ENCODE data around the gene SRD5A3. TPM values are rescaled to one million over a fixed set of nuclear protein-coding genes. Genes with fewer than 3 reads are reported as not detected.

The SRD5A3 gene
- total RNA-seq, 1 experiment from 2014 or later, result 26.1 TPM

DNA sequence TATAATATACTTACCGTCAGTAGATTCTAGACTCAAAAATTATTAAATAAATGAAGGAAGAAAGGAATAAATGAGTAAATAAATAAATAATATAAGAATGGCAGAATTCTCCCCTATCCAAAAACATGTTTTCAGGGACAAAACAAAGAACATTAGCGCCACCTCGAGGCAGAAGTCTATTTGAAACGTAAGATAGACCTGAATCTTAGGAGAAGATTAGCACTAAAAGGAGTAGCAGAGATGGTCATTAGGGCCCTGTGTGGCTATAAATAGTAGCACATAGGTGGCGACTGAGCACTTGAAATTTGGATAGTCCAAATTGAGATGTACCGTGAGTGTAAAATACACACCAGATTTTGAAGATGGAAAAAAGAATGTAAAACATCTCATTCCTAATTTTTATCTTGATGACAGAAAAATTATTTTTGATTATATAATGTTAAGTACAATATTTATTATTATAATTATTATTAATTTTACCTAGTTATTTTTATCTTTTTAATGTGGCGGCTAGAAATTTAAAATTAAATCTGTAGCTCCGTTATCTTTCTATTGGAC, 24.3 kb upstream of the SRD5A3 start:
- TF ChIP-seq CTCF (IDR thresholded peaks at IDR 0.05; ENCODE audit: unreplicated experiment), result peak; percentile 63
- peaks cover 14% of the 10 kb centered on the region for H3K4me1 Mint-ChIP-seq (ENCODE audit: insufficient read depth, unreplicated experiment)

GRCh38 chr4:55323375-55323774, 22.7 kb upstream of the SRD5A3 start:
- ChIA-PET POLR2A (interaction anchor here (3.4 kb wide), 1 partner anchor 352 kb away, joined by 13 read pairs; no protein-coding TSS in a partner anchor), CTCF (interaction anchor here (0.7 to 4.8 kb wide), 7 partner anchors 17 to 356 kb away, joined by 3 to 113 read pairs (median 5); no protein-coding TSS in a partner anchor)
- Mint-ChIP-seq H3K27me3 (ENCODE audit: insufficient read depth, unreplicated experiment) (no peaks in the 10 kb centered on the region), H3K9me3 (ENCODE audit: unreplicated experiment) (no peaks in the 10 kb centered on the region), H3K4me1 (ENCODE audit: insufficient read depth, unreplicated experiment) (peaks cover 9% of the 10 kb centered on the region), H3K27ac (ENCODE audit: low read depth, unreplicated experiment) (no peak overlapping the region), H3K36me3 (ENCODE audit: insufficient read depth, unreplicated experiment) (no peaks in the 10 kb centered on the region), H3K4me3 (ENCODE audit: unreplicated experiment) (no peak overlapping the region)
- intact Hi-C loops (cut with micrococcal nuclease), result loop anchor here (5.0 to 10.0 kb wide), 3 partner anchors 151 to 1001 kb away; no protein-coding TSS in a partner anchor
- DNase-seq (ENCODE audit: unreplicated experiment), result no peak
- no TSS peak for BruUV-seq (replicated peaks)
- no peak for TF ChIP-seq CTCF (IDR thresholded peaks at IDR 0.05; ENCODE audit: unreplicated experiment)

More for the DNA sequence above, 24.3 kb upstream of the SRD5A3 start:
- BruUV-seq (replicated peaks), result no TSS peak
- DNase-seq (ENCODE audit: unreplicated experiment), result peak; percentile 91
- peaks cover 7% of the 10 kb centered on the region for H3K9me3 Mint-ChIP-seq (ENCODE audit: unreplicated experiment)
- intact Hi-C loops (cut with micrococcal nuclease), result loop anchor here (1.0 to 10.0 kb wide), 5 partner anchors 149 to 999 kb away; no protein-coding TSS in a partner anchor
- H3K36me3 Mint-ChIP-seq (ENCODE audit: insufficient read depth, unreplicated experiment), result no peaks in the 10 kb centered on the region
- H3K27me3 Mint-ChIP-seq (ENCODE audit: insufficient read depth, unreplicated experiment), result no peaks in the 10 kb centered on the region
- POLR2A ChIA-PET, result interaction anchor here (0.6 to 3.4 kb wide), 7 partner anchors 13 to 1872 kb away, joined by 3 to 13 read pairs (median 4); partner anchors contain the start of gene SRD5A3
- CTCF ChIA-PET, result interaction anchor here (0.6 to 4.8 kb wide), 31 partner anchors 9 to 999 kb away, joined by 3 to 113 read pairs (median 4); partner anchors contain the start of gene SRD5A3
- H3K27ac Mint-ChIP-seq (ENCODE audit: low read depth, unreplicated experiment), result no peak overlapping the region
- no peak overlapping the region for H3K4me3 Mint-ChIP-seq (ENCODE audit: unreplicated experiment)

- ChIA-PET POLR2A (interaction anchor here (0.7 to 1.6 kb wide), 2 partner anchors 9 to 89 kb away, joined by 3 to 4 read pairs; no protein-coding TSS in a partner anchor), CTCF (interaction anchor here (0.6 to 3.1 kb wide), 5 partner anchors 14 to 551 kb away, joined by 3 to 29 read pairs (median 3); no protein-coding TSS in a partner anchor)
- no peak for DNase-seq (ENCODE audit: unreplicated experiment)
- no peak for TF ChIP-seq CTCF (IDR thresholded peaks at IDR 0.05; ENCODE audit: unreplicated experiment)
- Mint-ChIP-seq H3K9me3 (ENCODE audit: unreplicated experiment) (no peaks in the 10 kb centered on the region), H3K36me3 (ENCODE audit: insufficient read depth, unreplicated experiment) (no peaks in the 10 kb centered on the region), H3K27ac (ENCODE audit: low read depth, unreplicated experiment) (no peak overlapping the region), H3K27me3 (ENCODE audit: insufficient read depth, unreplicated experiment) (no peaks in the 10 kb centered on the region), H3K4me1 (ENCODE audit: insufficient read depth, unreplicated experiment) (no peaks in the 10 kb centered on the region), H3K4me3 (ENCODE audit: unreplicated experiment) (no peak overlapping the region)
- intact Hi-C loops (cut with micrococcal nuclease), result loop anchor here (10.0 kb wide), 1 partner anchor 642 kb away; no protein-coding TSS in a partner anchor
- BruUV-seq (replicated peaks), result no TSS peak
Observed at GRCh38 chr4:55326629-55327028, 19.4 kb upstream of the SRD5A3 start.

GRCh38 chr4:55329012-55329411, 17.0 kb upstream of the SRD5A3 start:
- Mint-ChIP-seq H3K27me3 (ENCODE audit: insufficient read depth, unreplicated experiment) (no peaks in the 10 kb centered on the region), H3K36me3 (ENCODE audit: insufficient read depth, unreplicated experiment) (no peaks in the 10 kb centered on the region), H3K9me3 (ENCODE audit: unreplicated experiment) (no peaks in the 10 kb centered on the region), H3K27ac (ENCODE audit: low read depth, unreplicated experiment) (no peak overlapping the region), H3K4me1 (ENCODE audit: insufficient read depth, unreplicated experiment) (no peaks in the 10 kb centered on the region), H3K4me3 (ENCODE audit: unreplicated experiment) (no peak overlapping the region)
- DNase-seq (ENCODE audit: unreplicated experiment), result no peak
- BruUV-seq (replicated peaks), result no TSS peak
- ChIA-PET CTCF (interaction anchor here (3.4 kb wide), 1 partner anchor 330 kb away, joined by 25 read pairs; no protein-coding TSS in a partner anchor), POLR2A (interaction anchor here (0.6 kb wide), 1 partner anchor 17 kb away, joined by 4 read pairs; the partner anchor contains the start of gene SRD5A3)
- intact Hi-C loops (cut with micrococcal nuclease), result loop anchor here (10.0 kb wide), 1 partner anchor 644 kb away; no protein-coding TSS in a partner anchor
- TF ChIP-seq CTCF (IDR thresholded peaks at IDR 0.05; ENCODE audit: unreplicated experiment), result no peak

All from MCF 10A (cell line).